ENCODE results near the gene EARS2. TPM values are rescaled to one million over a fixed set of nuclear protein-coding genes. Genes with fewer than 3 reads are reported as not detected.

EARS2 gene
- total and polyA plus RNA-seq, 12 donors, result 20.0 to 85.7 (median 33.5) TPM

DNA sequence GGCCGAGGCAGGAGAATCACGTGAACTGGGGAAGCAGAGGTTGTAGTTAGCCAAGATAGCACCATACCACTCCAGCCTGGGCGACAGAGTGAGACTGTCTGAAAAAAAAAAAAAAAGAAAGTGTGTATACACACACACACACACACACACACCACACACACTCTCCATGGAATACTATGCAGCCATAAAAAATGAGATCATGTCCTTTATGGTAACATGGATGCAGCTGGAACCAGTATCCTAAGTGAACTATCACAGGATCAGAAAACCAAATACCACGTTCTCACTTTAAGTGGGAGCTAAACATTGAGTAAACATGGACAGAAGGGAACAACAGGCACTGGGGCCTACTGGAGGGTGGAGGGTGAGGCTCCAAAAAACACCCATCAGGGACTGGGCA lies 22.2 kb upstream of the EARS2 start:
- Histone ChIP-seq H3K36me3 (replicated peaks in 1 of 2) (peaks cover 0 to 39% of the 10 kb centered on the region in 2 donors), H3K27ac (no peak overlapping the region), H3K4me1 (replicated peaks in 1 of 2) (peaks cover 0 to 9% of the 10 kb centered on the region in 2 donors), H3K4me3 (no peak overlapping the region), H3K9me3 (replicated peaks in 1 of 3) (no peaks in the 10 kb centered on the region), H3K27me3 (no peaks in the 10 kb centered on the region)
- intact Hi-C loops (cut with DNase I), result no loop called here
- WGBS, 4 donors, result 94 to 98% (median 97%) methylated on average over 4 of the region's 4 CpGs
- no peak for DNase-seq
- no peak for TF ChIP-seq POLR2A (IDR thresholded peaks at IDR 0.05)
- TF ChIP-seq, protein P1, sequence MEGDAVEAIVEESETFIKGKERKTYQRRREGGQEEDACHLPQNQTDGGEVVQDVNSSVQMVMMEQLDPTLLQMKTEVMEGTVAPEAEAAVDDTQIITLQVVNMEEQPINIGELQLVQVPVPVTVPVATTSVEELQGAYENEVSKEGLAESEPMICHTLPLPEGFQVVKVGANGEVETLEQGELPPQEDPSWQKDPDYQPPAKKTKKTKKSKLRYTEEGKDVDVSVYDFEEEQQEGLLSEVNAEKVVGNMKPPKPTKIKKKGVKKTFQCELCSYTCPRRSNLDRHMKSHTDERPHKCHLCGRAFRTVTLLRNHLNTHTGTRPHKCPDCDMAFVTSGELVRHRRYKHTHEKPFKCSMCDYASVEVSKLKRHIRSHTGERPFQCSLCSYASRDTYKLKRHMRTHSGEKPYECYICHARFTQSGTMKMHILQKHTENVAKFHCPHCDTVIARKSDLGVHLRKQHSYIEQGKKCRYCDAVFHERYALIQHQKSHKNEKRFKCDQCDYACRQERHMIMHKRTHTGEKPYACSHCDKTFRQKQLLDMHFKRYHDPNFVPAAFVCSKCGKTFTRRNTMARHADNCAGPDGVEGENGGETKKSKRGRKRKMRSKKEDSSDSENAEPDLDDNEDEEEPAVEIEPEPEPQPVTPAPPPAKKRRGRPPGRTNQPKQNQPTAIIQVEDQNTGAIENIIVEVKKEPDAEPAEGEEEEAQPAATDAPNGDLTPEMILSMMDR (IDR thresholded peaks at IDR 0.05), result no peak

- Histone ChIP-seq H3K4me1 (replicated peaks in 1 of 2) (peaks cover 0 to 9% of the 10 kb centered on the region in 2 donors), H3K27me3 (no peaks in the 10 kb centered on the region), H3K36me3 (replicated peaks in 1 of 2) (peaks cover 0 to 40% of the 10 kb centered on the region in 2 donors), H3K27ac (peak overlapping the region in 2 of 5 donors; percentile 3 to 9), H3K4me3 (no peak overlapping the region), H3K9me3 (replicated peaks in 1 of 3) (no peaks in the 10 kb centered on the region)
- no peak for DNase-seq
- intact Hi-C loops (cut with DNase I), result no loop called here
- TF ChIP-seq POLR2A (IDR thresholded peaks at IDR 0.05), result no peak
- TF ChIP-seq, protein P1 (IDR thresholded peaks at IDR 0.05), result no peak
- 55 to 65% (median 60%) methylated on average over 5 of the region's 5 CpGs for WGBS, 4 donors
Measured at GRCh38 chr16:23578101-23578830, 21.1 kb upstream of the EARS2 start.

GRCh38 chr16:23577493-23577892 lies 20.3 kb upstream of the EARS2 start:
- 92 to 100% (median 96%) methylated on average over 2 of the region's 2 CpGs for WGBS, 4 donors
- Histone ChIP-seq H3K36me3 (replicated peaks in 1 of 2) (peaks cover 0 to 46% of the 10 kb centered on the region in 2 donors), H3K4me1 (replicated peaks in 1 of 2) (peaks cover 0 to 9% of the 10 kb centered on the region in 2 donors), H3K27me3 (no peaks in the 10 kb centered on the region), H3K4me3 (no peak overlapping the region), H3K9me3 (replicated peaks in 1 of 3) (no peaks in the 10 kb centered on the region), H3K27ac (peak overlapping the region in 1 of 5 donors; percentile 3)
- intact Hi-C loops (cut with DNase I), result no loop called here
- no peak for DNase-seq
- TF ChIP-seq, protein P1 (IDR thresholded peaks at IDR 0.05), result no peak
- no peak for TF ChIP-seq POLR2A (IDR thresholded peaks at IDR 0.05)

- Histone ChIP-seq H3K9me3 (replicated peaks in 1 of 3) (no peaks in the 10 kb centered on the region), H3K36me3 (replicated peaks in 1 of 2) (peaks cover 0 to 47% of the 10 kb centered on the region in 2 donors), H3K27ac (no peak overlapping the region), H3K27me3 (no peaks in the 10 kb centered on the region), H3K4me3 (no peak overlapping the region), H3K4me1 (replicated peaks in 1 of 2) (peaks cover 0 to 9% of the 10 kb centered on the region in 2 donors)
- intact Hi-C loops (cut with DNase I), result no loop called here
- no peak for TF ChIP-seq POLR2A (IDR thresholded peaks at IDR 0.05)
- TF ChIP-seq, protein P1 (IDR thresholded peaks at IDR 0.05), result no peak
- WGBS, 4 donors, result 94 to 97% (median 96%) methylated on average over 3 of the region's 3 CpGs
- no peak for DNase-seq
Measured at GRCh38 chr16:23575834-23576233, 18.7 kb upstream of the EARS2 start.

Measured in adrenal gland (tissue), 12 donors.